ENCODE results near the gene PDE6C.
"Not testable (repeated sequence)": the region's sequence is repeated elsewhere in the genome, so short reads cannot be mapped to it uniquely, and the experiment has no call there.

The PDE6C gene

DNA sequence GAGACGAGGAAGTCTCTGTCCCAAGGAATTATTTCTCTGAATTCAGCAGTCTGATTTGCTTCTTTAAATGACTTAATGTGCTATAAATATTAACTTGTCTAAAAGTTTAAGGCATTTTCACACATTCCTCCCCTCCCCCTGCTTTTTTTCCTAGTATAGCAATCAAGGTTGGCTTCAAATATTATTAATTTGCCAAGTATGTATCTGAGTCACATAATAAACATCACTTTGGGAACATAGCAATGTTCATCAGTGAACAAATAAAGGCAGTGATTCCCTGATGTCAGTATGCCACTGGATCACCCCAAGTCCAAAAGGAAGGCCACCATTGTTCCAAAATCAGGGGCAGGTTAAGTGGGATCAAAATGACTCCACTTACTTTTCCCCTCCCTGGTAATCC lies 40.5 kb downstream of the PDE6C start:
- no peak for DNase-seq

DNA sequence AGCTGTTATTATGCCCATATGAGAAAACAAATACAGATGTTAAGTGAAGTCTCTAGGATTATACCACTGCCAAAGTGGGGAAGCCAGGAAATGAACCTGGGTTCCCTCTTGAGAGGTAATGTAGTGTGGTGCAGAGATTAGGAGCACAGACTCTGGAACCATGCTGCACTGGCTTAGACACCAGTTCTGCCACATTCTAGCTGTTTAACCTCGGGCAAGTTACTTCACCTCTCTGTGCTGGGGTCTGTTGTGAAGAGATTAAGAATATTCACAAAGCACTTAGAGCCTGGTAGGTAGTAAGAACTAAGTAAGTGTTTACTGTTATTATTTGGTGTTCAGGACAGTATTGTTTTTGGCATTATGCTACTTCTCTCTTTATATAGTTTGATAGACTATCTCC lies 41.9 kb downstream of the PDE6C start:
- no peak for DNase-seq

DNA sequence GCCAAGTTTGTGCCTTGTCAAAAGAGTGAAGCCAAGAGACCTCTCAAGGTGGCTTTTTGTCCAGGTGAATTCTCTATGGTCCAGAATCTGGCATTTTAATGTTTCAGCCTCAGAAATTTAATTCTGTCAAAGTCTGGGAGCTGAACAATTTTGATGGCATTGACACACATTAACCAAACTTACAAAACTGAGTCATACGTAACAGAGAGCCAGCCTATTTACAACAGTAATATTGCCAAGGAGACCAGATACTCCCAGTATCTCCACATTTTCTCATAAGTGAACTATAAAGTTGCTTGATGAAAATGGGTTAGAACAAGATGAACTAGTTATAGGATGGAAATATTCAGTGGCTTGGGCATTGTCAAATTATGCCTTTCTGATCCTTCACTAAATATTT lies 43.8 kb downstream of the PDE6C start:
- no peak for DNase-seq

DNA sequence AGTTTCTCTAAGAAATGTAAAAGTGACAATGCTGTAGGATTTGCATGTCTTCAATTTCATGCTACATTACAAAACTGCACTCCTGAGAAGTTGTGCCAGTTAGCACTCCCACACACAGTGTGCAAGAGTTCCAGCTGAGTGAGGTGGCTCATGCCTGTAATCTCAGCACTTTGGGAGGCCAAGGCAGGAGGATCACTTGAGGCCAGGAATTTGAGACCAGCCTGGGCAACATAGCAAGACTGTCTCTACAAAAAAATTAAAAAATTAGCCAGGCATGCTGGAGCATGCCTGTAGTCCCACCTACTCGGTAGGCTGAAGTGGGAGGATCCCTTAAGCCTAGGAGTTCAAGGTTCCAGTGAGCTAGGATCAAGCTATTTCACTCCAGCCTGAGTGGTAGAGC lies 45.4 kb downstream of the PDE6C start:
- peak; percentile 1 for DNase-seq

DNA sequence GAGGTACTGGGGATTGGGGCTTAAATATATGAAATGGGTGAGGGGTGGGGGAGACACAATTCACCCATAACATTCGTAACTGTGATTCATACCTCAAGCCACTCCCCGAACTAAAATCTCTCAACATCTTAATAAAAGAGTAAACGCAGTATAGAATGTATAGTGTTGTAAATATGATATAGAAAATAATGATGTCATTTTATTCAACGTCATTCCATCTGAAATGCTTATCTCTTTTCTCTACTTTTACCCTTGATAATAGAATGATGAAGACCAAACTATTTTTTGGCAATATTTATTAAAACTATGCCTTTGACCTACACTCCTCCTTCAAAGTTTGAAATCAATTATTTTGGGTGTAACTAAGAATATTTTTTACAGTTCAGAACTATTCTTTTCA lies 53.7 kb downstream of the PDE6C start:
- no peak for DNase-seq

DNA sequence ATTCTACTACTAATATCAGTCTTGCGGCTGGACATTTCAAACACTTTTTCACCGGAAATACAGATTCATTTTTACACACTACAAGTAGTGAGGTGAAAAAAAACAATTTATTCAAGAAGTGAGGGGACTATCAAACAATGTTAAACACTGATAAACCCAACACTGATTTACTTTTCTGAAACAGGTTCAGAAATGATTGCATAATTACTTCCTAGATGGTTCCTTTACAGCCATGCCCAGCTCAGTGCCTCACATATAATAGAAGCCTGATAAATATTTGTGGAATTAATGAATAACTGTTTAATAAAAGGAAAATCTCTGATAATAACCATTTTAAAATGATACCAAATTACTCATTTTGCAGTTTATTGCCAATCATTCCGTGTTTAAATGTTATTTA lies 55.5 kb downstream of the PDE6C start:
- no peak for DNase-seq

DNA sequence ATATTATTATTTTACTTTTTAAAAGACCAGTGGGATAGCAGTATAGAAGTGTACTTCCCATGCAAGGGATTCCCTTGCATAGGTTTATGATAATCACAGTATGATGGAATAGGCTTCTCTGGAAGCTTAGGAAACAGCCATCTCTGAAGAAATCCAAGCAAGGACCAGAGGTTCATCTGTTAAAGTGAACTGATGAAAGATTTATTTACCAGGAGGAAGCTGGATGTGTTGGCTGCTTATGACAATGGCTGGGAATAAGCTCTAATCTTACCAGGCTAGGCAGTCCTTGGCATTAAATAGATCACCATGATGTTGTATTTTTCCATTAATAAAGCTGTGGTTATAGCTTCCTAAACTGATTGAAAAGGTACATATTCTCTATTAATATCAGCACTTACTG lies 58.0 kb downstream of the PDE6C start:
- DNase-seq = no peak

DNA sequence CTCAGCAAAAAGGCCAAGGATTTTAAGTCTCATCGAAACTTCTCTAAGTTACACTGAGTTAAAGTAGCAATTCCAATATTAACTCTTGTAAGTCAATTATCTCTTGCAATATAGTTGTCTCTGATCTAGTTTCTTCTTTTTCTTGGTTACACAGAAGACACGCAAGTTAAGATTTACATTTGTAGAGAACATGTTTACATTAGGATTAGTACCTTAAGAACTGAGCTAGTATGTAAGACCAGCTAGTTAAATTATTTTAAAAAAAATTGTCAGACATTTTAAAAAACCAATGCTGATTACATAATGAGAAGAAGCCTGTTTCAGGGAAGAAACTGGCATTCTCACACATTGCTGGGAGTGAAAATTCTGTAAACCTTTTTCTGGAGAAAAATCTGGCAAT lies 58.7 kb downstream of the PDE6C start:
- no peak for DNase-seq

DNA sequence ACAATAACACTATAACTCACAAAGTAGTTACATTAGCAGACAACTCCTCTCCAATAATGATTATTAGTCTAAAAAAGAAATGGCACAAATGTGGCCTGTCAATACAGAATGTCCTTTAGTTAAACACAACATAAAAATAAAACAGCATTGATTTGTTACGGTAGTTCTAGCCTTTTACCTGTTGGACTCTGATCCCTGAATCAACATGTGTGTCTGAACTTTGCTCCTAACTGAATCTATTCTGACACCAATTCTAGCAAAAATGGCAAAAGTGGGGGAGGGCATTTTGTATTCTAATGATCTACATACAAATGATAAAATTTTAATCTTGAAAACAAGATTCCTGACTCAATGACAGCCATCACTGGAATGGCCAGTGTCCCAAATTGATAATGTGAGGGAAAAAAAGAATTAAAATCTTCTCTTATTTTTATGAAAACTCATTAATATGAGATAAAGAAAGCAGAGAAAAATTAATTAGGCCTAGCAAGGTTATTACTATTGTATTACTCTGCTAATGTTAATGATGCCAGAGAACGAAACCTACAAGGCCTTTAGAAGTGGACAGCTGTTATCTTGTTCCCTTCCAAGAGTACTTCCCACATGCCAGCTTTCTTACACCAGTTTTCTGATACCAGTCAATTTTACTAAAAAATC lies 59.8 kb downstream of the PDE6C start:
- DNase-seq = no peak

DNA sequence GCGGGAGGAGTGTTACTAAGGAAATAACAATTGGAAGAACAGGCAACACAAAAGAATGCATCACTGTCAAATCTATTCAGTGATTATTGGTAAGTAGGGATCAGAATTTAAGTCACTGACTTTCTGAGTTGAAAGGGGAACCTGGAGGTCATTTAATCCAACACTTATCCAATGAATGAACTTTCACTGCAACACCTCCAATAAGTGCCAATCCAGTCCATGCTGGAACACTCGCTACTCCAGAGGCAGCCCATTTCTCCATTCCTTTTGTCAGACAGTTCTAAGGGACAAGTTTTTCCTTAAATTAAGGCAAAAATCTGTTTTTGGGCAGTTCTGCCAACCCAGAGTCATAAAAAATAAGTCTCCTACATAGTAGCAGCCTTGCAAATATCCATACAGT lies 60.6 kb downstream of the PDE6C start:
- no peak for DNase-seq

DNA sequence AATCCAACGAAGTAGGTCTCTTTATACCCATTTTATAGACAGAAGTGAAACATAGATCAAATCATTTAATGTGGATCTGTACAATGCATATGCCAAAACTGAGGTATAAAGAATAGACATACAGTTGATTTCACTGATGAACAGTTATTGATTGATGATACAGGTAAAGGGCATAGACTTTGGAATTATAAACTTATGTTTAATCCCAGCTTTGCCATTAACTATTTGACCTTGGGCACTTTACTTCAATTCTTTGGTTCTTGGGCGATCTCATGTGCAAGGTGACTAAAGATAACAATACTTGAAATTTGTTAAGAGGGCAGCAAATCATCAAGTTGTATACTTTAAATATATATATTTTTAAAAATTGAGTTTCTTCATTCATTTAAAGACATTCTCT lies 61.5 kb downstream of the PDE6C start:
- no peak for DNase-seq

DNA sequence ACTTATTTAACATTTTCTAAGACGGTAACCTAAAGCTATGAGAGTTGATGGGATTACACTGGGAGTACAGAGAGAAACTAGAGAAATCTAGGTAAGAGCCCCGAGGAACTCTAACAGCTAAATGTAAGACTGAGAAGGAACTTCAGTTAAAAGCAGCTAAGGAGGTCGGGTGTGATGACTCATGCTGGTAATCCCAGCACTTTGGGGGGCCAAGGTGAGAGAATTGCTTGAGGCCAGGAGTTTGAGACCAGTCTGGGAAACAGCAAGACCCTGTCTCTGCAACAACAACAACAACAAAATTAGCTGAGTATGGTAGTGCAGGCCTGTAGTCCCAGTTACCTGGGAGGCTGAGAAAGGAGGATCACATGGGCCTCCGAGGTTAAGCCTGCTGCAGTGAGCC lies 66.0 kb downstream of the PDE6C start:
- no peak for DNase-seq

DNA sequence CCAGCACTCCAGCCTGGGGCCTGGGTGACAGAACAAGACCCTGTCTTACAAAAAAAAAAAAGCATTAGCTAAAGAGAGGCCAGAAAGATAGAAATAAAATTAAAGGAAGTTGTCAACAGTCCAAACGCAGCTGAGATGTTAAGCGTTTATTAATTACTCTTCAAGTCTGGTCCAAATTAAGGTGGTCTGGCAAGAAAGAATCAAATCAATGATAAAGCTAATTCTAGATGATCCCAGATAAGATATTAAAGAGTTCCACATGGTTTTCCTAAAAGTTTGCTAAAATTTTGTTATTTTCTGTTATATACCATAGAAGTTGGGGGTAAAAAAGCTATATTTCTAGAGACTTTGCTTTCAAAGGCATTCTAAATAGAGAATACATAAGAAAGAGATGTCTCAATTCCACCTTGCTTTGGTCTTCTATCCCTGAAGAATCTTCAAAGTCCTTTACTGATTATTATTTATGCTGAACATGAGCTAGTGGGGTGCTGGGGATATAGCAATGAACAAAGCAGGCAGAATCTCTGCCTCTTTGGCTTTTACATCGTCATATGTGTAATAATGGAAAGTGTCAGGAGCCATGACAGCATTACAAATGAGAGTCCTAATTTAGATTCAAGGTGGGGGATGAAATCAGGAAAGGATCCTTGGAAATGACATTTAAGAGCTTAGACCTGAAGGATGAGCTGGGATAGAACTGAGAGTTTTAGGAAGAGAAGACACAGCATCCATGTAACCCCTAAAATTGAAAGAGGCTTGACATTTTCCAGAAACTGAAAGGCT lies 66.7 kb downstream of the PDE6C start:
- DNase-seq = no peak

DNA sequence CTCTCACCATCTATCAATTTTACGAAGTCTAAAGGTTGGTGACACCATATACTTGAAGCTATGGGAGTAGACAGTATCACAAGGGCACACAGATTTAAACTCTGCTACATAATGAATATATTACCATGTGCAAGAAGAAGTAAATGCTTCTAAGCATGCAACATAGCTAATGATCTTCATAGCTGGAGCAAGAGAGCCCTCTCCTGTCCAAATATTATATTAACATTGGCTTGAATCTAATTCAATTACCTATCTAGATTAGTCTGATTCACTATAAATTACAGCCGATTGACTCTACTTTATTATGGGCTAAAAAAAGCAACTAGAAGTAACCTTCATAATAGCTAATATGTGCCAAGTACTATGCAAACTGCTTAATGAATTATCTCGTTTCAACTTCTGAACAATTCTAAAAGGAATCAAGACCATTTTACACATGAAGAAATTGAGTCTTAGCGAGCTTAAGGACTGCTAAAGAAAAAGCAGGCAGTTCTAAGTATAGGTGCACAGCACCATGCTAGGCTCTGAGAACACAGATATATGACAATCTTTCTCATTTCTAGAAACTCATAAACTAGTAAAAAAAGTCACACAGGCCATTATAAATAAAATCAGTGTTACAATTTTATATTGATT lies 68.2 kb downstream of the PDE6C start:
- peak; percentile 68 for DNase-seq

DNA sequence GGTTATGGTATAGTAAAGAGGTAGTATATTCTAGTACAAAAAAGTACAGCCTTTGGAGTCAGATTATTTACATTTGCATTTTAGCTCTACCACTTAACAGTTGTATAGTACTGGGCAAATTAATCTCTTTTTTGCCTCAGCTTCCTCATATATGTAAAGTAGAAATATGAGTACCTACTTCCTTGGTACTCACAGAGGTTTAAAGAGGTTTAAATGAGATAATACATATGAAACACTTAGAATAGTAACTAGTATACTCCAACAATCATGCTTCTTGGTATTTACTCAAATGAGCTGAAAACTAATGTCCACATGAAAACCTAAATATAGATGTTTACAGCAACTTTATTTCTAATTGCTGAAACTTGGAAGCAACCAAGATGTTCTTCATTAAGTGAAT lies 75.4 kb downstream of the PDE6C start:
- DNase-seq = no peak

DNA sequence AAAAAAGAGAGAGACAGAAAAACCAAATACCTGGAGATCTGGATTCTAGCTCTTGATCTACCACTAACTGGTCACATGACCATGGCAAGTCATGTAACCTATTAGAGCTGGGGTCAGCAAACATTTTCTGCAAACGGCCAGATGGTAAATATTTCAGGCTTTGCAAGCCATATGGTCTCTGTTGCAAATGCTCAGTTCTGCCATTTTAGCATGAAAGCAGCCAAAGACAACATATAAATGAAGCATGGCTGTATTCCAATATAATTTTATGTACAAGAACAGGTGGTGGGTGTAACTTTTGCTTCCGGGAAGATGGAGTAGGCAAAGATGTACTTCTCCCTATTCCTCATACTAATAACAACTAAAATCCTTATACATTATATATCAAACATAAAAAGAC lies 83.4 kb downstream of the PDE6C start:
- DNase-seq = no peak

DNA sequence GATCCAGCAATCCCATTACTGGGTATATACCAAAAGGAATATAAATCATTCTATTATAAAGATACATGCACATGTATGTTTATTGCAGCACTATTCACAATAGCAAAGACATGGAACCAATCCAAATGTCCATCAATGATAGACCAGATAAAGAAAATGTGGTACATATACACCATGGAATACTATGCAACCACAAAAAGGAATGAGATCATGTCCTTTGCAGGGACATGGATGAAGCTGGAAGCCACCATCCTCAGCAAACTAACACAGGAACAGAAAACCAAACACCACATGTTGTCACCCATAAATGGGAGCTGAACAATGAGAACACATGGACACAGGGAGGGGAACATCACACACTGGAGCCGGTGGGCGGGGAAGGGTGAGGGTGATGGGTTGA lies 84.2 kb downstream of the PDE6C start:
- not testable (repeated sequence) for DNase-seq

DNA sequence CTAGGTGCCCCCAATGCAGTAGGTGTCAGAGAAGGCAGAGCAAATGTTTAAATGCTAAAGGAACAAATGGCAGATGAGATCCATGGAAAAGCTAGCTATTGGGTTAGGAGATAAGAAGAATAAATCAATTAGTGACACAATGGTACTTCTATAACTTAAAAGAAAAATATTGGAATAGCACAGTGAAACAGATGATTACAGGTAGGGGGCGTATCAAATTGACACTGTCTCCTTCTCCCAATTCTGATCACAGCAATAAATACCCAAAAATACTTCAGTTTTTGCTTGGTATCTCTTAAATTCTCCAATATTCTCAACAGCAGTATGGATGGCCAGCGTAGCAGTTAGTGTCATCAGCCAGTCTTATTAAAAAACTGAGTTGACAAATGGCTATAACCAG lies 84.9 kb downstream of the PDE6C start:
- DNase-seq = no peak

DNA sequence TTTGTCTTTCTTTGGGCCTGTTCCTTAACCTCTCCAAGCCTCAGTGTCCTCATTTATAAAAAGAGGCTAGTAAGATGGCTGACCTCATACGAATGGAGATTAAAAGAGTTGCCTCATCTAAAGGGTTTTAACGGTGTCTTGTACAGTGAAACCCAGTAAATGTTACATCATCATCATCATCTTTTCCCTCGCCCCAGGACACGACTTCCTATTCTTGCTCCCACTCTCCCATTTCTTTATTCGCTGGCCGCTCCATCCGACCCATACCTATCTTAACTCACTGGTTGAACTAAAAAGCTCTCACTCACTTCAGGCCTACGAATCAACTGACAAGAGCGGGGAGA lies 89.5 kb downstream of the PDE6C start:
- DNase-seq = peak; percentile 67

DNA sequence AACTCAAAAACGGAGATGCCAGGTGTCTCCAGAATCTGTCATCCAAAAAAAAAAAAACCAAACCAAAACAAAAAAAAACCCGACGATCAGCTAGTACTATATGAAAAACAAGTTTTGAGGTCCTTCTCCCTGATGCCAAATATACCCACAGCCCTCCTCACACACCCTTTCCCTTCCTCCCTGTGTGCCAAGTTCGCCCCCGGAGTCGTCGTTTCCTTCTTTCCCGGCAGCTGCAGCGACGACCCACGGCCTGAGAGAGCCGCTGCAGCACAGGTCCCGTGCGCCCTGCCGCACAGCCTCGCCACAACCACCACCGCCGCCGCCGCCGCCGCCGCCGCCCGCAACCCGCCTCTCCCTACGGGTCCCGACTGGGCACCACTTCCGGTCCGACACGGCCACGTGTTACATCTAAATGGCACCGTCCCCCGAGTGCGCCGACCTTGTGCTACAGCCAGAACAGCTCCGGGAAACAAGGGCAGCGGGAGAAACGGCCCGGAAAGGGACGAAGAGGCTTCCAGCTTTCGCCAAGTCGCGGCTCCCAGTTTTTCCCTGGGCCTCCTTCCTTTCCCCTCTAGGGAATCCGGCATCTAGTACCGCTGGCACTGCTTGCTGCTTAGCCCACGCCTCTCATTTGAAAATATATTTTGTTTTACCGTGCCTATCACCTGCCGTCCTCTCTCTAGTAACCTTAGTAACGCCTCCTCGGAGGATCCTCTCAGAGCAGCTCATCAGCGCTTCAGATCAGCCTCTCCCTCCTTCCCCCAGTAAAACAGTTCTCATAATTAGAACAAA lies 90.1 kb downstream of the PDE6C start, which contains the start of gene FRA10AC1:
FRA10AC1 (minus strand) TSS at position 383 of the 792 bp plus-strand sequence. CDS start 2,486 bp downstream, outside the sequence.
- DNase-seq = peak; percentile 93

DNA sequence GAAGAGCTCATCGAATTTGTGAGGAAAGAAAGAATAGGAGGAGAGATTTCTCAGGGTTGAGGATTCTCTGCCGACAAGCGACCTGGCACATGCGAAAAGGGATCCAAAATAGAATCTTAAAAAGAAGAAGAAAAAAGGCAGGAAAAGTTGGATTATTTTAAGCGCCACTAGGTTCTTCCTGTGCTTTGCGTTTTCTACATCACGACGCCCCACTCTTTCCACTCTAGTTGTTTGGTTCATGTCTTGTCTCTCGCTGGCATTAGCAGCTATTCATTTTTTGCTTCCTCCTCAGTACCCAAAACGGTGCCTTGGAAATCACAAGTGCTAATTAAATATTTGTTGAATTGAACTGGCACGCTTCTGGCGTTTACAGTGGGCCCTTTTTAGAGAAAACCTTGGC lies 90.7 kb downstream of the PDE6C start:
- no peak for DNase-seq

DNA sequence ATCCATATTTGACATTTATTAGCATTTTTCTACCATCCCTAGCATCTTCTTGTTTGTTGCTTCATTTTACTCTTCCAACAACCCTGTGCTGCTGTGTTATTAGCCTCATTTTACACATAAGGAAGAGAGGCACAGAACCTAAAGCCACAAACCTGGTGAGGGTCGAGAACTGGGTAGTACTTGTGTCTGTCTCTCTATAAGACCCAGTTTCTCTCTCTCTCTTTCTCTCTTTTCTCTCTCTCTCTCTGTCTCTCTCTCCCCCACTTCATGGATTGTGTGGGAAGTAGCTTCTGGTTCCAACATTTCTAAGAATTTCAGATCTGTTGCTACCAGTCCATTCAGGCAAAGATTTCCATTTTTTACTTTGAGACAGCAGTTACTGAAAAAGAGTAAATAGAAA lies 91.5 kb downstream of the PDE6C start:
- no peak for DNase-seq

DNA sequence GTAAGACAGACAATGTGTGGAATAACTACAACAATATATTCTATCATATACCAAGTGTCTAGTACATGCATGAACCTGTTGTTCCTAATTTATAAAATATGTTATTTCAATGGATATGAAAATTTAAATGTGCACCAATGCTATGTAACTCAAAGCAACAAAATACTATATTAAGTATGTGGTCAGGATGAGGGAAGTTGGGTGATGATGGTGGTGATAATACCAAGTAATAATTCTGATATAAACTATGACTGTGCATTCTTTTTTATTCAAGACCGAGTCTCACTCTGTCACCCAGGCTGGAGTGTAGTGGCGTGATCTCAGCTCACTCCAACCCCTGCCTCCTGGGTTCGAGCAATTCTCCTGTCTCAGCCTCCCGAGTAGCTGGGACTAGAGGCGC lies 92.1 kb downstream of the PDE6C start:
- no peak for DNase-seq

DNA sequence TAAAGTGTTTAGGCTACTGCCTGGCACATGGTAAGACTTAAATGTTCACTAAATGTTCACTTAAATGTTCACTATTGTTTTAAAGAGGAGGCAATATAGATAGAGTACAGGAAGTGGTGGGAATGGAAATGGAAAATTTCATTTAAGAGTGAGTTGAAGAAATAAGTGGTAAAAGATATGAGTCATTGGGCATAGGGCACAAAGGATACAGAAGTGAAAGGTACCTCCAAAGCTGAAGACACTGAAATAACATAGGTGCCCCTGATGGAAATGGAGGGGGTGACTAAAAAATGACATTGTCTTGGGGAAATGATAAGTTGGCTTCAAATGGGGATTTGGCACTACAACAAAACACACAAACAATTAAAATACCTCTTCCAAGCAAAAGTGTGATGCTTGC lies 95.3 kb downstream of the PDE6C start:
- DNase-seq = no peak
